Astrocyte (in vitro differentiated cells and primary cell): Measurements from ENCODE around the gene CAPN9. TPM values are rescaled to one million over a fixed set of nuclear protein-coding genes. Genes with fewer than 3 reads are reported as not detected.

Experiments
- DNase-seq: peaks from one replicate; pipeline ENCODE4 v3.0.0-alpha.2; 2010; ENCODE audit warnings: low read depth
- FAIRE-seq: peaks from 2 replicates; lab custom pipeline; 2011; peaks lifted over from hg19 to GRCh38; lab: Jason Lieb, UNC
- H2AFZ ChIP-seq: 2 replicates; pipeline ENCODE4 v1.6.0; 2012; ENCODE audit warnings: low read depth, low read length, inconsistent platforms
- H3K27ac ChIP-seq: 2 replicates; pipeline ENCODE4 v1.5.1; 2011; ENCODE audit warnings: low read depth, low read length, inconsistent platforms
- H3K27me3 ChIP-seq: 2 replicates; pipeline ENCODE4 v1.6.0; 2011; ENCODE audit warnings: low read length, inconsistent platforms; ENCODE audit not compliant: insufficient read depth
- H3K36me3 ChIP-seq: 2 replicates; pipeline ENCODE4 v1.5.1; 2011; ENCODE audit warnings: low read length, inconsistent platforms; ENCODE audit not compliant: insufficient read depth
- H3K4me1 ChIP-seq: 2 replicates; pipeline ENCODE4 v1.5.1; 2011; ENCODE audit warnings: low read length, inconsistent platforms; ENCODE audit not compliant: insufficient read depth
- H3K4me2 ChIP-seq: 2 replicates; pipeline ENCODE4 v1.6.0; 2012; ENCODE audit warnings: low read length, inconsistent platforms
- H3K4me3 ChIP-seq: 2 replicates; pipeline ENCODE4 v1.5.1; 2011; ENCODE audit warnings: low read depth, mild to moderate bottlenecking, low read length, inconsistent platforms; ENCODE audit not compliant: insufficient read depth
- H3K79me2 ChIP-seq: 2 replicates; pipeline ENCODE4 v1.6.0; 2012; ENCODE audit warnings: mild to moderate bottlenecking, low read length, inconsistent platforms; ENCODE audit not compliant: insufficient read depth
- H3K9ac ChIP-seq: 2 replicates; pipeline ENCODE4 v1.6.0; 2012; ENCODE audit warnings: mild to moderate bottlenecking, low read length, inconsistent platforms
- H3K9me3 ChIP-seq: 2 replicates; pipeline ENCODE4 v1.5.1; 2012; ENCODE audit warnings: low read depth, mild to moderate bottlenecking, low read length, inconsistent platforms; ENCODE audit not compliant: insufficient read depth
- H4K20me1 ChIP-seq: 2 replicates; pipeline ENCODE4 v1.6.0; 2012; ENCODE audit warnings: low read length, inconsistent platforms; ENCODE audit not compliant: insufficient read depth
- H3K27ac Mint-ChIP-seq: one replicate; pipeline ENCODE4 v1.8.0; 2021; ENCODE audit warnings: mild to moderate bottlenecking, mixed read lengths; ENCODE audit not compliant: unreplicated experiment
- H3K27me3 Mint-ChIP-seq: one replicate; pipeline ENCODE4 v1.8.0; 2021; ENCODE audit warnings: low read depth, mixed read lengths; ENCODE audit not compliant: unreplicated experiment
- H3K36me3 Mint-ChIP-seq: one replicate; pipeline ENCODE4 v1.8.0; 2021; ENCODE audit warnings: low read depth, mixed read lengths; ENCODE audit not compliant: unreplicated experiment
- H3K4me1 Mint-ChIP-seq: one replicate; pipeline ENCODE4 v1.8.0; 2021; ENCODE audit warnings: low read depth, mixed read lengths; ENCODE audit not compliant: unreplicated experiment
- H3K4me3 Mint-ChIP-seq: one replicate; pipeline ENCODE4 v1.8.0; 2021; ENCODE audit warnings: mild to moderate bottlenecking, moderate library complexity, mixed read lengths; ENCODE audit not compliant: unreplicated experiment
- H3K9me3 Mint-ChIP-seq: one replicate; pipeline ENCODE4 v1.8.0; 2021; ENCODE audit warnings: mild to moderate bottlenecking, mixed read lengths; ENCODE audit not compliant: unreplicated experiment
- EZH2 ChIP-seq: IDR thresholded peaks from 2 replicates; pipeline ENCODE4 v1.6.1; 2012; ENCODE audit warnings: mild to moderate bottlenecking, low read length, inconsistent platforms; ENCODE audit not compliant: insufficient read depth
- total RNA-seq: library from RNA; stranded (reverse); gene quantifications from 2 replicates; pipeline ENCODE4 v1.2.1, GENCODE V29; 2021
- TF ChIP-seq, protein P1 (sequence below): IDR thresholded peaks from 2 replicates; pipeline ENCODE4 v1.5.1; 2011; ENCODE audit warnings: low read depth, mild to moderate bottlenecking, inconsistent platforms, low read length, moderate library complexity; ENCODE audit not compliant: insufficient read depth

CAPN9 gene
- total RNA-seq, 1 donor from 2014 or later: not detected

DNA sequence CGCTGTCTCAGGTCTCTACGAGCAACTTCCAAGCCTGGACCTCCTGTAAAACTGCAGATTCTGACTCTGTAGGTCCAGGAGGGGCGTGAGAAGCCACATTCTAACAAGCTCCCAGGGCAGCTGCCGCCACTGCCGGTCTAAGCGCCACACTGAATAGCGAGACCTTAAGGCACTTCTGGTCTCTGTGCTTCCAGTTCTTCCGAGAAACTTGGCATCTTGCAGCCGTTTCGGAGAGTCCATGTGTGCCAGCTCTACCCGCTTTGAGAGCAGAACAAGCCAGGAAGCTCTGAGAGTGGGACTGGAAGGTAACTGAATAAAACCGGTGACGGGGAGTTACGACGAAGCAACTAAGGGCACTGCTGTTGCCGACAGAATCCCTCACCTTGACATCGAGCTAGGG lies 45.8 kb upstream of the CAPN9 start:
- Histone ChIP-seq H3K9ac (no peak overlapping the region), H3K4me2 (peak overlapping the region; percentile 68), H3K27ac (no peak overlapping the region), H3K27me3 (peaks cover 8% of the 10 kb centered on the region), H4K20me1 (no peaks in the 10 kb centered on the region), H3K4me1 (no peaks in the 10 kb centered on the region), H3K9me3 (no peaks in the 10 kb centered on the region), H3K4me3 (no peak overlapping the region), H2AFZ (peak overlapping the region; percentile 22), H3K36me3 (no peaks in the 10 kb centered on the region), H3K79me2 (no peaks in the 10 kb centered on the region)
- H3K36me3 Mint-ChIP-seq: peaks cover 3% of the 10 kb centered on the region
- peaks cover 1% of the 10 kb centered on the region for H3K4me1 Mint-ChIP-seq
- H3K27me3 Mint-ChIP-seq: peaks cover 13% of the 10 kb centered on the region
- DNase-seq (peak; percentile 22), FAIRE-seq (no peak)
- H3K27ac Mint-ChIP-seq: no peak overlapping the region
- TF ChIP-seq, protein P1, sequence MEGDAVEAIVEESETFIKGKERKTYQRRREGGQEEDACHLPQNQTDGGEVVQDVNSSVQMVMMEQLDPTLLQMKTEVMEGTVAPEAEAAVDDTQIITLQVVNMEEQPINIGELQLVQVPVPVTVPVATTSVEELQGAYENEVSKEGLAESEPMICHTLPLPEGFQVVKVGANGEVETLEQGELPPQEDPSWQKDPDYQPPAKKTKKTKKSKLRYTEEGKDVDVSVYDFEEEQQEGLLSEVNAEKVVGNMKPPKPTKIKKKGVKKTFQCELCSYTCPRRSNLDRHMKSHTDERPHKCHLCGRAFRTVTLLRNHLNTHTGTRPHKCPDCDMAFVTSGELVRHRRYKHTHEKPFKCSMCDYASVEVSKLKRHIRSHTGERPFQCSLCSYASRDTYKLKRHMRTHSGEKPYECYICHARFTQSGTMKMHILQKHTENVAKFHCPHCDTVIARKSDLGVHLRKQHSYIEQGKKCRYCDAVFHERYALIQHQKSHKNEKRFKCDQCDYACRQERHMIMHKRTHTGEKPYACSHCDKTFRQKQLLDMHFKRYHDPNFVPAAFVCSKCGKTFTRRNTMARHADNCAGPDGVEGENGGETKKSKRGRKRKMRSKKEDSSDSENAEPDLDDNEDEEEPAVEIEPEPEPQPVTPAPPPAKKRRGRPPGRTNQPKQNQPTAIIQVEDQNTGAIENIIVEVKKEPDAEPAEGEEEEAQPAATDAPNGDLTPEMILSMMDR: no peak
- no peak for TF ChIP-seq EZH2
- peaks cover 4% of the 10 kb centered on the region for H3K9me3 Mint-ChIP-seq
- H3K4me3 Mint-ChIP-seq: no peak overlapping the region

DNA sequence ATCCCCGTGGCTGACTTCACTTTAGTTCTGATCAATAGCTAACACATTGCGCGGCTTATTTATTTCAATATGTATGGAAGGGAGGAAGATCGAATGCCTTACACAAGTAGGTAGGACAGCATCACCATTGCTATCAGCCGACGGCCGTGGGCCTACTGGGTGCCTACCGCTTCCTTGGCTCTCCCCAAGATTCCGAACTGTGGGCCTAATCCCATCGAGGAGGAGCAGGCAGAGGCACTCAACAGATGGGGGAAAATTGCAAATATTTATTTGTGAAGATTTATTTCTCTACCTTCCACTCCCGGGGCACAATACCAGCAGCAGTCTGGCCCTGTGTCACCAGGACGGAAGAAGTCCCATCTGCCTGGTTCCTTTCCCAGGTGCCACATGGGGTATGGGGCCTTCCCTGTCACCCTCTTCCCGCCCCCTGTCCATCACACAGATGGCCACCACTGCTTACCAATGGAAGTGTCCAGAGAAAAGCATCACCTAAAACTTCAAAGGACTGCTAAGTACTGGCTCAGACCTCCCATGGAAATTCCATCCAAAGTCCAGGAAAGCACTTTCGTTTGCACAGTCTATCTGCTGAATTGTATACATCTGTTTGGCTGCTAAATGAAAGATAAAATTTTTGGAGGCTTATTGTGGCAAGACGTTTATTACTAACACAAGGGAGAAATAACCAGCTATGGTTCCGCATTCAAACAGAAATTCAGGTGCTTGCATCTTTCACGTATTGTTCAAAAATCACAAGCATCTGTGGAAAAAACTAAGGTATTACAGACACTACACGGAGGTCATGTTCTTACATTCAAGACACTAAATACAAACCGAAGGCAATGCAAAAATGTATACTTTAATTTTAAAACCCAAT lies 45.1 kb upstream of the CAPN9 start:
- Histone ChIP-seq H3K27me3 (peaks cover 8% of the 10 kb centered on the region), H3K4me3 (no peak overlapping the region), H3K36me3 (no peaks in the 10 kb centered on the region), H4K20me1 (no peaks in the 10 kb centered on the region), H3K4me1 (no peaks in the 10 kb centered on the region), H3K79me2 (no peaks in the 10 kb centered on the region), H3K9me3 (no peaks in the 10 kb centered on the region), H3K4me2 (peak overlapping the region; percentile 68), H3K9ac (no peak overlapping the region), H2AFZ (no peak overlapping the region), H3K27ac (no peak overlapping the region)
- no peak overlapping the region for H3K4me3 Mint-ChIP-seq
- H3K36me3 Mint-ChIP-seq: peaks cover 3% of the 10 kb centered on the region
- peaks cover 4% of the 10 kb centered on the region for H3K9me3 Mint-ChIP-seq
- FAIRE-seq (no peak), DNase-seq (no peak)
- peaks cover 20% of the 10 kb centered on the region for H3K27me3 Mint-ChIP-seq
- H3K27ac Mint-ChIP-seq: no peak overlapping the region
- H3K4me1 Mint-ChIP-seq: peaks cover 1% of the 10 kb centered on the region
- TF ChIP-seq EZH2: no peak
- TF ChIP-seq, protein P1: no peak
